ENCODE data around the gene OR13J1.

- TF ChIP-seq CTCF (IDR thresholded peaks at IDR 0.05) = no peak
- no peak for TF ChIP-seq POLR2A (IDR thresholded peaks at IDR 0.05)
Measured at GRCh38 chr9:35909687-35910612, 39.7 kb upstream of the OR13J1 start.

All from vagina (tissue), 2 donors.